Testis (tissue), 5 donors: ENCODE measurements around the gene SOX21. TPM values are rescaled to one million over a fixed set of nuclear protein-coding genes. Genes with fewer than 3 reads are reported as not detected.

Experiments used
- DNase-seq: peaks from one replicate; pipeline ENCODE4 v3.0.0-alpha.2; 2019
- H3K27ac ChIP-seq, 2 donors: fragments of 200-600 bp; sonication (generic); one replicate each; pipeline ENCODE4 v1.5.1; 2019
- H3K27me3 ChIP-seq: fragments of 200-600 bp; sonication (generic); one replicate; pipeline ENCODE4 v1.5.1; 2019
- H3K36me3 ChIP-seq: fragments of 200-600 bp; sonication (generic); one replicate; pipeline ENCODE4 v1.5.1; 2017; ENCODE audit warnings: low read depth; ENCODE audit errors: missing control alignments
- H3K4me1 ChIP-seq: fragments of 200-600 bp; sonication (generic); one replicate; pipeline ENCODE4 v1.5.1; 2019
- H3K4me3 ChIP-seq, 2 donors: fragments of 200-600 bp; sonication (generic); one replicate each; pipeline ENCODE4 v1.5.1; 2017 to 2019
- H3K9me3 ChIP-seq: fragments of 200-600 bp; sonication (generic); one replicate; pipeline ENCODE4 v1.5.1; 2017
- CTCF ChIP-seq, 3 experiments: fragments of 450-650 bp in 2 of 3; fragments of 200-600 bp in 1 of 3; sonication (generic) in 1 of 3; IDR thresholded peaks; one replicate each; pipeline ENCODE4 v1.5.1; 2016 to 2019; ENCODE audit warnings: antibody characterized with exemption in 3 of 3, mild to moderate bottlenecking in 2 of 3, moderate library complexity in 1 of 3
- POLR2A ChIP-seq: fragments of 450-650 bp; IDR thresholded peaks from one replicate; pipeline ENCODE4 v1.6.1; 2017; ENCODE audit warnings: antibody characterized with exemption, mild to moderate bottlenecking, moderate library complexity
- WGBS, 2 donors: methylation state at CpG; one replicate each; pipeline ENCODE4 v1.1.5; 2018; 5-methylcytosine and 5-hydroxymethylcytosine counted together
- intact Hi-C: fragments of 100-400 bp; cut with DNase I; formaldehyde crosslinking; loops from one replicate; pipeline ENCODE4 v1.15.1; 2023; ENCODE audit warnings: low total_unique reads
- long read RNA-seq, 2 donors: transcript quantifications; one replicate each; lab custom pipeline, GENCODE V29; 2026
- polyA plus RNA-seq: library from polyadenylated mRNA; stranded (reverse); fragments of 350-450 nt; fragmentation: Illumina TruSeq; extraction: RNeasy Lipid Tissue Mini Kit (QIAGEN cat#74804); gene quantifications from one replicate; pipeline ENCODE4 v1.2.3, GENCODE V29; 2014; ENCODE audit warnings: low read depth, low replicate concordance; ENCODE audit not compliant: insufficient read depth
- total RNA-seq, 2 donors: library from RNA; depleted of rRNA; stranded (reverse); fragments of >200 nt; gene quantifications; one replicate each; pipeline ENCODE4 v1.2.3, GENCODE V29; 2016

The SOX21 gene
- total RNA-seq (under 1 TPM; 0.56 to 0.71 TPM), polyA plus RNA-seq (0.15 TPM)
- long read RNA-seq, donor 1: 0 reads
- long read RNA-seq, donor 2: 0 reads

GRCh38 chr13:94712287-94712811 lies at the start of gene SOX21:
Gene SOX21 (minus strand): TSS chr13:94712545. CDS start chr13:94712049, 496 bp downstream.
- intact Hi-C loops: no loop called here
- DNase-seq: no peak
- Histone ChIP-seq H3K9me3 (no peaks in the 10 kb centered on the region), H3K27me3 (no peaks in the 10 kb centered on the region), H3K4me3 (peak within 1 kb of the TSS; percentile 21 to 46), H3K27ac (no peak within 1 kb of the TSS), H3K36me3 (no peaks in the 10 kb centered on the region), H3K4me1 (no peaks in the 10 kb centered on the region)
- 1 to 3% methylated on average over 29 to 38 of the region's 38 CpGs for WGBS, 2 donors
- TF ChIP-seq CTCF (IDR thresholded peaks at IDR 0.05) (no peak), POLR2A (no peak)

GRCh38 chr13:94761407-94761806 lies 49.1 kb upstream of the SOX21 start:
- H3K4me1 ChIP-seq: no peaks in the 10 kb centered on the region
- no peaks in the 10 kb centered on the region for H3K27me3 ChIP-seq
- H3K36me3 ChIP-seq: no peaks in the 10 kb centered on the region
- WGBS, 2 donors: 24 to 43% methylated on average over 2 of the region's 2 CpGs
- no peaks in the 10 kb centered on the region for H3K9me3 ChIP-seq
- DNase-seq: no peak
- H3K4me3 ChIP-seq: no peak overlapping the region
- H3K27ac ChIP-seq: no peak overlapping the region
- intact Hi-C loops: no loop called here
- no peak for TF ChIP-seq CTCF (IDR thresholded peaks at IDR 0.05)
- no peak for TF ChIP-seq POLR2A

GRCh38 chr13:94759120-94759728 lies 46.9 kb upstream of the SOX21 start:
- Histone ChIP-seq H3K4me3 (peak overlapping the region; percentile 4 to 25), H3K27ac (no peak overlapping the region), H3K36me3 (no peaks in the 10 kb centered on the region), H3K9me3 (no peaks in the 10 kb centered on the region), H3K4me1 (no peaks in the 10 kb centered on the region), H3K27me3 (no peaks in the 10 kb centered on the region)
- TF ChIP-seq POLR2A (no peak), CTCF (IDR thresholded peaks at IDR 0.05) (no peak)
- intact Hi-C loops: no loop called here
- WGBS, 2 donors: 73% methylated on average over 22 of the region's 22 CpGs
- peak; percentile 24 for DNase-seq

GRCh38 chr13:94758436-94758960 lies 46.2 kb upstream of the SOX21 start:
- 50 to 55% methylated on average over 5 of the region's 5 CpGs for whole genome bisulfite sequencing, 2 donors
- H3K27me3 ChIP-seq: no peaks in the 10 kb centered on the region

More at GRCh38 chr13:94758436-94758960, 46.2 kb upstream of the SOX21 start:
- TF ChIP-seq CTCF (IDR thresholded peaks at IDR 0.05): no peak
- TF ChIP-seq POLR2A: no peak
- DNase-seq: no peak
- no peaks in the 10 kb centered on the region for H3K9me3 ChIP-seq
- no peaks in the 10 kb centered on the region for H3K36me3 ChIP-seq
- intact Hi-C loops: no loop called here
- peak overlapping the region; percentile 4 to 25 for H3K4me3 ChIP-seq
- no peaks in the 10 kb centered on the region for H3K4me1 ChIP-seq
- no peak overlapping the region for H3K27ac ChIP-seq
